Caki2 (cell line): ENCODE data around the gene CHAC2. TPM values are rescaled to one million over a fixed set of nuclear protein-coding genes. Genes with fewer than 3 reads are reported as not detected.
"Not testable (repeated sequence)": the region's sequence is repeated elsewhere in the genome, so short reads cannot be mapped to it uniquely, and the experiment has no call there.

Experiments
- DNase-seq: peaks from one replicate; pipeline ENCODE4 v3.0.0-alpha.2; 2015; ENCODE audit warnings: low read depth
- in situ Hi-C: cut with HindIII; loops from 2 replicates; pipeline ENCODE4 v1.10.0; 2016; ENCODE audit warnings: low sequenced_read_pairs, low pct_unique_long_range_greater_than_20kb, mixed read lengths
- total RNA-seq: library from RNA; depleted of rRNA; stranded (reverse); fragments of >200 nt; shearing (Covaris generic); gene quantifications from 2 replicates; pipeline ENCODE4 v1.2.3, GENCODE V29; 2014; ENCODE audit warnings: low replicate concordance; rRNA removed

The CHAC2 gene
- 15.2 and 24.5 TPM in 2 replicates for total RNA-seq

- in situ Hi-C loops, result no loop called here
- peak; percentile 86 for DNase-seq
Measured at GRCh38 chr2:53767405-53768241, at the start of gene CHAC2. Gene CHAC2 (plus strand): TSS chr2:53767804. CDS start chr2:53767887, 83 bp downstream.

- DNase-seq, in situ Hi-C loops: not testable (repeated sequence)
Measured at GRCh38 chr2:53720944-53721343, 46.7 kb upstream of the CHAC2 start.

- DNase-seq, result no peak
- in situ Hi-C loops, result no loop called here
Measured at GRCh38 chr2:53724536-53724935, 43.1 kb upstream of the CHAC2 start.

GRCh38 chr2:53725662-53726061 is 41.9 kb upstream of the CHAC2 start:
- in situ Hi-C loops, result no loop called here
- DNase-seq, result no peak

GRCh38 chr2:53727921-53728320 is 39.7 kb upstream of the CHAC2 start:
- no peak for DNase-seq
- in situ Hi-C loops, result no loop called here

GRCh38 chr2:53729143-53729762 is 38.4 kb upstream of the CHAC2 start:
- no peak for DNase-seq
- in situ Hi-C loops, result no loop called here

GRCh38 chr2:53737091-53737490 is 30.5 kb upstream of the CHAC2 start:
- in situ Hi-C loops, result no loop called here
- no peak for DNase-seq

GRCh38 chr2:53739032-53739431 is 28.6 kb upstream of the CHAC2 start:
- in situ Hi-C loops, result no loop called here
- no peak for DNase-seq

- in situ Hi-C loops, result no loop called here
- DNase-seq, result no peak
Measured at GRCh38 chr2:53740170-53740569, 27.4 kb upstream of the CHAC2 start.

- in situ Hi-C loops, result no loop called here
- DNase-seq, result no peak
Measured at GRCh38 chr2:53744395-53745065, 23.1 kb upstream of the CHAC2 start.

- DNase-seq, result no peak
- in situ Hi-C loops, result no loop called here
Measured at GRCh38 chr2:53750041-53750768, 17.4 kb upstream of the CHAC2 start.

- in situ Hi-C loops, result no loop called here
Measured at GRCh38 chr2:53751728-53752127, 15.9 kb upstream of the CHAC2 start.

GRCh38 chr2:53752385-53752784 is 15.2 kb upstream of the CHAC2 start:
- in situ Hi-C loops, result no loop called here

More at GRCh38 chr2:53751728-53752127, 15.9 kb upstream of the CHAC2 start:
- no peak for DNase-seq

GRCh38 chr2:53753041-53753440 is 14.6 kb upstream of the CHAC2 start:
- no peak for DNase-seq
- in situ Hi-C loops, result no loop called here

More at GRCh38 chr2:53752385-53752784, 15.2 kb upstream of the CHAC2 start:
- no peak for DNase-seq

- DNase-seq, result no peak
- in situ Hi-C loops, result no loop called here
Measured at GRCh38 chr2:53755121-53755520, 12.5 kb upstream of the CHAC2 start.

- no peak for DNase-seq
- in situ Hi-C loops, result no loop called here
Measured at GRCh38 chr2:53756644-53757043, 11.0 kb upstream of the CHAC2 start.

GRCh38 chr2:53757206-53757605 is 10.4 kb upstream of the CHAC2 start:
- DNase-seq, in situ Hi-C loops: not testable (repeated sequence)

- in situ Hi-C loops, result no loop called here
- no peak for DNase-seq
Measured at GRCh38 chr2:53765767-53766166, 1.8 kb upstream of the CHAC2 start.

- no peak for DNase-seq
- in situ Hi-C loops, result no loop called here
Measured at GRCh38 chr2:53768242-53768542, 588 bp downstream of the CHAC2 start.
